Measurements from ENCODE around the gene COMMD3. TPM values are rescaled to one million over a fixed set of nuclear protein-coding genes. Genes with fewer than 3 reads are reported as not detected.
A peak's percentile ranks its signal among the peaks of the same experiment; 100 is the strongest.

Gene COMMD3
- polyA plus RNA-seq, 1 donor from 2014 or later: 272 TPM

DNA sequence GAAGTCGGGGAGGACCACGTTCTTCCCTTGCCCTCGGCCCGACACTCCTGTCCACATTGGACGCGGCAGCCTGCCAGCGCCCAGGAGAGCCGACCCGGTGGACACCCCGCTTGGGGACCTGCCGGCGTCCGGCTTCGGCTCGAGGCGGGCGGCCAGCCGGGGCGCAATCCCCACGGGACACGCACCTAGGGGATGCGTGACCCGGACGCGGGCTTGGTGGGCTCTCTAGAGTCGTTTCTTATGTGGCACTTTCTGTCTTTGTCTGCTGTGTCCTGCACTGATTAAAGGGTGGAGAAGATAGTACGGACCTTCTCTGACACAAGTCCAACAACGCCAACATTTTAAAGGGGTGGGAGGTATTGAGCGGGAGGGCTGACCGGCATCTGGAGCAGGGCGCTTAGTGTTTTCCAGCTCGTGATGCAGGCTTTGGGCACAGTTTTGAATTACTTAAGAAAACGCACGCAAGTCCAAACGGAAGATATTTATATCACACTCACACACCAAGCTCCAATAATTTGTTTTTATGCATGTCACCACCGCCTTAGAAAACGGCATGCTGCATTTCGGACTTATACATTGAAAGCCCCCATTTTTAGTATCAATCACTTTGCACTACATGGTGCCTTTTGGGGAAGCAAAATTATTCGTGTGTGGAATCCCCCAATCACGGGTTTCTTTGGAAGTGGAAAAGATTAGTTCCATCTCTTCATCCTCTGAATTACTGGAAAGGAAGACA lies 25.2 kb downstream of the COMMD3 start:
- TF ChIP-seq EZH2 (IDR thresholded peaks at IDR 0.05; ENCODE audit: borderline replicate concordance, insufficient read depth, low read length, poor library complexity, severe bottlenecking) (peak; percentile 10), REST (IDR thresholded peaks at IDR 0.05; ENCODE audit: borderline replicate concordance) (no peak)
- H3K27me3 ChIP-seq (ENCODE audit: insufficient read depth, low read depth, low read length): peaks cover 100% of the 10 kb centered on the region
- H2AFZ ChIP-seq (ENCODE audit: low read depth, low read length): no peak overlapping the region
- H3K4me2 ChIP-seq (ENCODE audit: low read length): no peak overlapping the region
- peaks cover 6% of the 10 kb centered on the region for H3F3A ChIP-seq (ENCODE audit: insufficient read depth, low read length, poor library complexity, severe bottlenecking)
- peaks cover 4% of the 10 kb centered on the region for H3K9me3 ChIP-seq (ENCODE audit: low read length)
- no peak overlapping the region for H3K9ac ChIP-seq (ENCODE audit: low read length)
- no peaks in the 10 kb centered on the region for H3K79me2 ChIP-seq (replicated peaks; ENCODE audit: insufficient read depth, low read length)
- peak overlapping the region; percentile 32 for H3K4me3 ChIP-seq (ENCODE audit: low read length)
- H3K27ac ChIP-seq (ENCODE audit: low read length): no peak overlapping the region
- H3K9me2 ChIP-seq (ENCODE audit: insufficient read depth, low read length): no peaks in the 10 kb centered on the region
- no peaks in the 10 kb centered on the region for H3K36me3 ChIP-seq (ENCODE audit: insufficient read depth, low read length)
- H4K20me1 ChIP-seq (ENCODE audit: insufficient read depth): no peaks in the 10 kb centered on the region

- Histone ChIP-seq H3F3A (ENCODE audit: insufficient read depth, low read length, poor library complexity, severe bottlenecking) (peaks cover 6% of the 10 kb centered on the region), H3K27ac (ENCODE audit: low read length) (no peak overlapping the region), H3K79me2 (replicated peaks; ENCODE audit: insufficient read depth, low read length) (no peaks in the 10 kb centered on the region), H3K27me3 (ENCODE audit: insufficient read depth, low read depth, low read length) (peaks cover 100% of the 10 kb centered on the region), H3K9me2 (ENCODE audit: insufficient read depth, low read length) (no peaks in the 10 kb centered on the region), H2AFZ (ENCODE audit: low read depth, low read length) (no peak overlapping the region), H3K9ac (ENCODE audit: low read length) (no peak overlapping the region), H4K20me1 (ENCODE audit: insufficient read depth) (no peaks in the 10 kb centered on the region), H3K9me3 (ENCODE audit: low read length) (peaks cover 4% of the 10 kb centered on the region), H3K4me2 (ENCODE audit: low read length) (no peak overlapping the region), H3K4me3 (ENCODE audit: low read length) (no peak overlapping the region), H3K36me3 (ENCODE audit: insufficient read depth, low read length) (no peaks in the 10 kb centered on the region)
- no peak for TF ChIP-seq EZH2 (IDR thresholded peaks at IDR 0.05; ENCODE audit: borderline replicate concordance, insufficient read depth, low read length, poor library complexity, severe bottlenecking)
- TF ChIP-seq SMC3 (conservative IDR thresholded peaks at IDR 0.05; ENCODE audit: poor library complexity): no peak
- no peak for TF ChIP-seq MXI1 (conservative IDR thresholded peaks at IDR 0.05; ENCODE audit: poor library complexity, severe bottlenecking)
- TF ChIP-seq, protein P1, sequence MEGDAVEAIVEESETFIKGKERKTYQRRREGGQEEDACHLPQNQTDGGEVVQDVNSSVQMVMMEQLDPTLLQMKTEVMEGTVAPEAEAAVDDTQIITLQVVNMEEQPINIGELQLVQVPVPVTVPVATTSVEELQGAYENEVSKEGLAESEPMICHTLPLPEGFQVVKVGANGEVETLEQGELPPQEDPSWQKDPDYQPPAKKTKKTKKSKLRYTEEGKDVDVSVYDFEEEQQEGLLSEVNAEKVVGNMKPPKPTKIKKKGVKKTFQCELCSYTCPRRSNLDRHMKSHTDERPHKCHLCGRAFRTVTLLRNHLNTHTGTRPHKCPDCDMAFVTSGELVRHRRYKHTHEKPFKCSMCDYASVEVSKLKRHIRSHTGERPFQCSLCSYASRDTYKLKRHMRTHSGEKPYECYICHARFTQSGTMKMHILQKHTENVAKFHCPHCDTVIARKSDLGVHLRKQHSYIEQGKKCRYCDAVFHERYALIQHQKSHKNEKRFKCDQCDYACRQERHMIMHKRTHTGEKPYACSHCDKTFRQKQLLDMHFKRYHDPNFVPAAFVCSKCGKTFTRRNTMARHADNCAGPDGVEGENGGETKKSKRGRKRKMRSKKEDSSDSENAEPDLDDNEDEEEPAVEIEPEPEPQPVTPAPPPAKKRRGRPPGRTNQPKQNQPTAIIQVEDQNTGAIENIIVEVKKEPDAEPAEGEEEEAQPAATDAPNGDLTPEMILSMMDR (IDR thresholded peaks at IDR 0.05; ENCODE audit: poor library complexity, severe bottlenecking): no peak
- TF ChIP-seq TAF1 (IDR thresholded peaks at IDR 0.05; ENCODE audit: low read depth): no peak
- TF ChIP-seq EP300 (conservative IDR thresholded peaks at IDR 0.05; ENCODE audit: poor library complexity, severe bottlenecking): no peak
- no peak for TF ChIP-seq REST (IDR thresholded peaks at IDR 0.05; ENCODE audit: borderline replicate concordance)
- TF ChIP-seq RAD21 (conservative IDR thresholded peaks at IDR 0.05): no peak
Observed at GRCh38 chr10:22341926-22342196, 25.7 kb downstream of the COMMD3 start.

All from neural cell (in vitro differentiated cells).